CD14-positive monocyte (primary cell): Measurements from ENCODE around the gene GLB1L2. TPM values are rescaled to one million over a fixed set of nuclear protein-coding genes. Genes with fewer than 3 reads are reported as not detected.

ENCODE experiments used
- DNase-seq, 3 donors: peaks; one replicate each; pipeline ENCODE4 v3.0.0-alpha.2; 2011 to 2022
- H2AFZ ChIP-seq: 2 replicates; pipeline ENCODE4 v1.6.0; 2012; ENCODE audit warnings: mild to moderate bottlenecking, low read depth, low read length, inconsistent platforms; ENCODE audit not compliant: insufficient read depth, poor library complexity, severe bottlenecking
- H3K27ac ChIP-seq, 2 donors: 1 replicate in 1 of 2; 2 replicates in 1 of 2; pipeline ENCODE4 v1.5.1; 2012 to 2013; ENCODE audit warnings: low read length in 2 of 2, control low read depth in 1 of 2, inconsistent platforms in 1 of 2, low read depth in 1 of 2, mild to moderate bottlenecking in 1 of 2
- H3K27me3 ChIP-seq, 2 donors: one replicate each; pipeline versions ENCODE4 v1.6.0 to v1.6.1; 2011 to 2013; ENCODE audit warnings: low read length in 2 of 2; ENCODE audit not compliant: control insufficient read depth in 2 of 2, insufficient read depth in 2 of 2
- H3K36me3 ChIP-seq, 2 donors: replicated peaks in 1 of 2; 1 replicate in 1 of 2; 2 replicates in 1 of 2; pipeline versions ENCODE4 v1.5.1 to v1.6.1; 2012 to 2013; ENCODE audit warnings: low read length in 2 of 2, control low read depth in 1 of 2, inconsistent platforms in 1 of 2, mild to moderate bottlenecking in 1 of 2; ENCODE audit not compliant: insufficient read depth in 2 of 2, control insufficient read depth in 1 of 2
- H3K4me1 ChIP-seq, 2 donors: 1 replicate in 1 of 2; 2 replicates in 1 of 2; pipeline versions ENCODE4 v1.5.1 to v1.6.1; 2012 to 2013; ENCODE audit warnings: low read length in 2 of 2, control low read depth in 1 of 2, inconsistent platforms in 1 of 2, mild to moderate bottlenecking in 1 of 2, moderate library complexity in 1 of 2; ENCODE audit not compliant: insufficient read depth in 2 of 2, control insufficient read depth in 1 of 2
- H3K4me2 ChIP-seq: replicated peaks from 2 replicates; pipeline ENCODE3; 2012; ENCODE audit warnings: low read length, moderate library complexity, mild to moderate bottlenecking; ENCODE audit not compliant: poor library complexity, severe bottlenecking; ENCODE audit errors: extremely low read depth
- H3K4me3 ChIP-seq, 3 experiments: fragments of 200-600 bp in 1 of 3; sonication (generic) in 1 of 3; replicated peaks in 1 of 3; 1 replicate in 2 of 3; 2 replicates in 1 of 3; pipeline ENCODE4 v1.5.1; 2011 to 2013; ENCODE audit warnings: low read length in 3 of 3, mild to moderate bottlenecking in 3 of 3, control low read depth in 2 of 3, low read depth in 2 of 3, inconsistent platforms in 1 of 3, moderate library complexity in 1 of 3
- H3K79me2 ChIP-seq: 2 replicates; pipeline ENCODE4 v1.6.0; 2012; ENCODE audit warnings: mild to moderate bottlenecking, control low read depth, inconsistent platforms, low read length, moderate library complexity; ENCODE audit not compliant: insufficient read depth
- H3K9ac ChIP-seq: 2 replicates; pipeline ENCODE4 v1.6.0; 2017; ENCODE audit warnings: low read length, mild to moderate bottlenecking; ENCODE audit not compliant: insufficient read depth, poor library complexity, severe bottlenecking
- H3K9me3 ChIP-seq, 2 donors: replicated peaks in 1 of 2; 1 replicate in 1 of 2; 2 replicates in 1 of 2; pipeline versions ENCODE4 v1.5.1 to v1.6.1; 2012 to 2013; ENCODE audit warnings: low read length in 2 of 2, control low read depth in 1 of 2; ENCODE audit not compliant: control insufficient read depth in 1 of 2, insufficient read depth in 1 of 2
- H4K20me1 ChIP-seq: 2 replicates; pipeline ENCODE4 v1.6.0; 2012; ENCODE audit warnings: mild to moderate bottlenecking, low read length, control low read depth, moderate library complexity; ENCODE audit not compliant: insufficient read depth
- H3K27ac Mint-ChIP-seq, 7 donors: one replicate each; pipeline ENCODE4 v1.8.0; 2020; ENCODE audit warnings: mild to moderate bottlenecking in 7 of 7, mixed read lengths in 7 of 7, moderate library complexity in 6 of 7, inconsistent platforms in 2 of 7
- H3K27me3 Mint-ChIP-seq, 3 donors: one replicate each; pipeline ENCODE4 v1.8.0; 2021 to 2022; ENCODE audit warnings: low read depth in 3 of 3, mild to moderate bottlenecking in 3 of 3, mixed read lengths in 3 of 3, moderate library complexity in 3 of 3, inconsistent platforms in 1 of 3
- H3K36me3 Mint-ChIP-seq, 2 donors: one replicate each; pipeline ENCODE4 v1.8.0; 2020; ENCODE audit warnings: mixed read lengths in 2 of 2, inconsistent platforms in 1 of 2, mild to moderate bottlenecking in 1 of 2
- H3K4me1 Mint-ChIP-seq: one replicate; pipeline ENCODE4 v1.8.0; 2020; ENCODE audit warnings: mild to moderate bottlenecking, mixed read lengths
- H3K4me3 Mint-ChIP-seq, 2 donors: one replicate each; pipeline ENCODE4 v1.8.0; 2020; ENCODE audit warnings: mild to moderate bottlenecking in 2 of 2, mixed read lengths in 2 of 2, moderate library complexity in 1 of 2
- H3K9me3 Mint-ChIP-seq, 7 donors: one replicate each; pipeline ENCODE4 v1.8.0; 2020 to 2022; ENCODE audit warnings: mixed read lengths in 7 of 7, mild to moderate bottlenecking in 6 of 7, moderate library complexity in 6 of 7, inconsistent platforms in 2 of 7
- whole genome bisulfite sequencing: methylation state at CpG from one replicate; pipeline ENCODE4 v1.1.5; 2013; ENCODE audit warnings: missing lambda C conversion rate; ENCODE audit not compliant: insufficient coverage; 5-methylcytosine and 5-hydroxymethylcytosine counted together
- intact Hi-C, 2 donors: fragments of 100-400 bp; cut with micrococcal nuclease; formaldehyde crosslinking; loops; one replicate each; pipeline versions ENCODE4 v1.15.0 to v1.15.1; 2023
- polyA plus RNA-seq, 3 donors: library from polyadenylated mRNA; depleted of rRNA in 1 of 3; unstranded in 2 of 3; stranded (reverse) in 1 of 3; fragments of 300-500 nt in 2 of 3; fragments of >200 nt in 1 of 3; fragmentation: Illumina TruSeq in 2 of 3; gene quantifications; 1 replicate in 2 of 3; 2 replicates in 1 of 3; pipeline ENCODE4 v1.2.3, GENCODE V29; 2012 to 2021
- TF ChIP-seq, protein P1 (sequence below): fragments of 200-600 bp; IDR thresholded peaks from one replicate; pipeline ENCODE4 v1.8.0; 2022; ENCODE audit warnings: antibody characterized with exemption, mild to moderate bottlenecking

Gene GLB1L2
- polyA plus RNA-seq, 3 donors: not detected

DNA sequence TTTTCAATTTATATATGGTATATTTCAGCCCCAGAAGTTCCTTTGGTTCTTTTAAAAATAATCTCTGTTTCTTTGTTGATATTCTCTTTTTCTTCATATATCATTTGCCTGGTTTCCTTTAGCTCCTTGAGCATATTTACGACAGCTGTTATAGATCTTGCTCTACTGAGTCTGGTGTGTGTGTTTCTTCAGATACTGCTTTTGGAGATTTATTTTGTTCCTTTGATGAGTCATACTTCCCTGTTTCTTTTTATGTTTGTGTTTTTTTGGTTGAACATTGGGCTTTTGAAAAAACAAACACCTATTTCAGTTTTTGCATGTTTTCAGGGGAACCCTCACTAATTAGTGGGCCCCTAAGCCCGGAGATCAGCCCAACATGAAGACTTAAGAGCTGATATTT is 23.3 kb downstream of the GLB1L2 start:
- no peaks in the 10 kb centered on the region for H3K4me1 Mint-ChIP-seq
- TF ChIP-seq, protein P1, sequence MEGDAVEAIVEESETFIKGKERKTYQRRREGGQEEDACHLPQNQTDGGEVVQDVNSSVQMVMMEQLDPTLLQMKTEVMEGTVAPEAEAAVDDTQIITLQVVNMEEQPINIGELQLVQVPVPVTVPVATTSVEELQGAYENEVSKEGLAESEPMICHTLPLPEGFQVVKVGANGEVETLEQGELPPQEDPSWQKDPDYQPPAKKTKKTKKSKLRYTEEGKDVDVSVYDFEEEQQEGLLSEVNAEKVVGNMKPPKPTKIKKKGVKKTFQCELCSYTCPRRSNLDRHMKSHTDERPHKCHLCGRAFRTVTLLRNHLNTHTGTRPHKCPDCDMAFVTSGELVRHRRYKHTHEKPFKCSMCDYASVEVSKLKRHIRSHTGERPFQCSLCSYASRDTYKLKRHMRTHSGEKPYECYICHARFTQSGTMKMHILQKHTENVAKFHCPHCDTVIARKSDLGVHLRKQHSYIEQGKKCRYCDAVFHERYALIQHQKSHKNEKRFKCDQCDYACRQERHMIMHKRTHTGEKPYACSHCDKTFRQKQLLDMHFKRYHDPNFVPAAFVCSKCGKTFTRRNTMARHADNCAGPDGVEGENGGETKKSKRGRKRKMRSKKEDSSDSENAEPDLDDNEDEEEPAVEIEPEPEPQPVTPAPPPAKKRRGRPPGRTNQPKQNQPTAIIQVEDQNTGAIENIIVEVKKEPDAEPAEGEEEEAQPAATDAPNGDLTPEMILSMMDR: no peak
- no CpG with 5 or more reads among the region's 2 CpGs for WGBS
- Histone ChIP-seq H3K36me3 (no peaks in the 10 kb centered on the region), H3K4me1 (no peaks in the 10 kb centered on the region), H3K9ac (no peak overlapping the region), H3K4me2 (no peak overlapping the region), H2AFZ (no peak overlapping the region), H3K9me3 (no peaks in the 10 kb centered on the region), H3K4me3 (no peak overlapping the region), H4K20me1 (no peaks in the 10 kb centered on the region), H3K27ac (no peak overlapping the region), H3K27me3 (no peaks in the 10 kb centered on the region), H3K79me2 (no peaks in the 10 kb centered on the region)
- no peaks in the 10 kb centered on the region for H3K36me3 Mint-ChIP-seq
- intact Hi-C loops: no loop called here
- no peak for DNase-seq
- peaks cover 9 to 13% (median 13%) of the 10 kb centered on the region in 3 donors for H3K27me3 Mint-ChIP-seq
- no peak overlapping the region for H3K4me3 Mint-ChIP-seq
- H3K9me3 Mint-ChIP-seq: peaks cover 0 to 3% (median 0%) of the 10 kb centered on the region in 7 donors
- H3K27ac Mint-ChIP-seq: no peak overlapping the region

DNA sequence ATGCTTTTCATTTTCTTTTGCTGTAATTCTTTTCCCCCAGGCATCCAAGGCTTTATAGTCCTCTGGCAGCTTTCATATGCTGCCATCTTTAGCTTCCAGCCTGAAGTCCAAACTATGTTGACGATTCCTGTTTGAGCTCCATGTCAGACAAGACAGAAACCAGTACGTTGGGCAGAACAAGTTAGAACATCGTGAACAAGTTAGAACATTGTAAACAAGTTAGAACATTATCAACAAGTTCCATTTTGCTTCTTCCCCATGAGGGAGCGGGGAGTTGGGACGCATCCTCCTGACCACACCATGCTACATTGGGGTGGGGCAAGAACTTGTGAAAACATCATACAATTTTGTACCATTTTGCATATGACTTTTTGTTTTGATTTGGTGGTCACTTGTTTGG is 23.9 kb downstream of the GLB1L2 start:
- Histone ChIP-seq H3K79me2 (no peaks in the 10 kb centered on the region), H3K36me3 (no peaks in the 10 kb centered on the region), H4K20me1 (no peaks in the 10 kb centered on the region), H3K27ac (no peak overlapping the region), H3K4me1 (no peaks in the 10 kb centered on the region), H2AFZ (no peak overlapping the region), H3K9me3 (no peaks in the 10 kb centered on the region), H3K27me3 (no peaks in the 10 kb centered on the region), H3K9ac (no peak overlapping the region), H3K4me3 (no peak overlapping the region), H3K4me2 (no peak overlapping the region)
- Mint-ChIP-seq H3K27ac (no peak overlapping the region), H3K4me1 (no peaks in the 10 kb centered on the region), H3K4me3 (no peak overlapping the region), H3K27me3 (peaks cover 9 to 14% (median 13%) of the 10 kb centered on the region in 3 donors), H3K9me3 (peaks cover 0 to 3% (median 0%) of the 10 kb centered on the region in 7 donors), H3K36me3 (no peaks in the 10 kb centered on the region)
- TF ChIP-seq, protein P1: no peak
- 94% methylated on average over 3 of the region's 5 CpGs for WGBS
- DNase-seq: no peak
- intact Hi-C loops: no loop called here
